Sigmoid colon (tissue), 4 donors: Measurements from ENCODE around the gene SLC25A19.

Source experiments
- CTCF ChIP-seq, 4 experiments: fragments of 450-650 bp in 3 of 4; fragments of 200-600 bp in 1 of 4; IDR thresholded peaks; one replicate each; pipeline ENCODE4 v1.5.1; 2016 to 2019; ENCODE audit warnings: antibody characterized with exemption in 4 of 4, mild to moderate bottlenecking in 3 of 4, moderate library complexity in 2 of 4
- POLR2AphosphoS5 ChIP-seq, 4 donors: sonication (generic); formaldehyde crosslinking; IDR thresholded peaks; one replicate each; pipeline ENCODE4 v1.6.1; 2017; ENCODE audit warnings: antibody characterized with exemption in 4 of 4

- TF ChIP-seq CTCF (IDR thresholded peaks at IDR 0.05) (no peak), POLR2AphosphoS5 (IDR thresholded peaks at IDR 0.05) (no peak)
Measured at GRCh38 chr17:75288770-75289114, 491 bp downstream of the SLC25A19 start.
